ENCODE data around the gene C2CD2.

The C2CD2 gene

GRCh38 chr21:41933313-41934079 lies 20.3 kb downstream of the C2CD2 start:
- DNase-seq (ENCODE audit: low spot score) (no peak), FAIRE-seq (no peak)

DNA sequence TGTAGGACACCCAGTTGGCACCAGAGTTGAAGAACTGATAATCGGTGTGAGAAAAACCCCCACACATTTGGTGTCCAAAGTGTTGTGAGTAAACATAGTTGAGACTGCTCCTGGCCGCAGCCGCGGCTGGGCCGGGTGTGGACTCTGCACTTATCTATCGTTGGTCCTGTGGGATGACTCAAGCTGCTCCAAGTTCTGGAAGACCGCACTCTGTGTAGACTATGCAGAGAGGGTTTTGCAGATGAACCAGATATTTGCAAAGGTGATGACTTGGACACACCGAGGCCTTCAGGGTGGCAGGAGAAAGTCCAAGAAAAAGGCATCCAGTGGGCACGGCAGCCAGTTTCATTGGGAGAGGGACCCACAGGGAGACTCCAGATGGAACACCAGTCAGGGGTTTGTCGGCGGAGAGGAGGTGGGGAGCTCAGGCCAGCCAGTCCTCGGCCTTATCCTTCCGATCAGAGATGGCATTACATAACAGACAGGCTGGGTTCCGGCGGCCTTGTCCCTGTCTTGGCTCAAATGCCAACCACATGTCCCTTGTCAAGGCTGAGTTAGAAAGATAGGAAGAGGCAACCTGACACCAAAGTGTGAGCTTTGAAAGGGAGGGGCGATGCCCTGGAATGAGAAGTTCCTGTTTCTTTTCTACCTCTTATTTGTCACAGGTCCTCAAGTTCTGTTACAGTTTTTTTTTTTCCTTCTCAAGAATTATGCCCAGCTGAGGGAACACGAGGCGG lies 21.1 kb downstream of the C2CD2 start:
- peak; percentile 65 for FAIRE-seq
- DNase-seq (ENCODE audit: low spot score) = peak; percentile 78

GRCh38 chr21:41932191-41932575 lies 21.6 kb downstream of the C2CD2 start:
- peak; percentile 16 for FAIRE-seq
- peak; percentile 79 for DNase-seq (ENCODE audit: low spot score)

- FAIRE-seq = no peak
- no peak for DNase-seq (ENCODE audit: low spot score)
Observed at GRCh38 chr21:41931041-41931451, 22.8 kb downstream of the C2CD2 start.

- DNase-seq (ENCODE audit: low spot score) = no peak
- no peak for FAIRE-seq
Observed at GRCh38 chr21:41929248-41929647, 24.6 kb downstream of the C2CD2 start.

GRCh38 chr21:41928621-41929220 lies 25.1 kb downstream of the C2CD2 start:
- no peak for FAIRE-seq
- no peak for DNase-seq (ENCODE audit: low spot score)

- no peak for DNase-seq (ENCODE audit: low spot score)
- no peak for FAIRE-seq
Observed at GRCh38 chr21:41927727-41928409, 25.9 kb downstream of the C2CD2 start.

DNA sequence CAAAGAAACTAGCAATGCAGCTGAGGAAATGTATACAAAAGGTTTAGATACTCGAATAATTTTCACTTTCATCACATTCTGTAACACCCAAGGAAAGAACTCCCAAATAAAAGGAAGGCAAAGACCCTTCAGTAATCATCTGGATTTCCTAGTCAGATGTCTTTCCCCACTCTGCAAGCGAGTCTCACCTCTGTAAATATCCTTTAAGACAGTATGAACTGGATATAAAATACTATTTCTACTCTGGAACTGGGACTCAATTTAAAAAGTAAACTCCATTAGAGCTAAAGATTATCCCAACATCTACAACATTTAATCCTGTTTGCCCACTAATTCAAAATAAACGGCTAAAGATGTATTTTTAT lies 27.0 kb downstream of the C2CD2 start:
- no peak for DNase-seq (ENCODE audit: low spot score)
- no peak for FAIRE-seq

GRCh38 chr21:41926117-41926806 lies 27.6 kb downstream of the C2CD2 start:
- FAIRE-seq = peak; percentile 12
- DNase-seq (ENCODE audit: low spot score) = peak; percentile 40

- no peak for FAIRE-seq
- no peak for DNase-seq (ENCODE audit: low spot score)
Observed at GRCh38 chr21:41925767-41926116, 28.1 kb downstream of the C2CD2 start.

DNA sequence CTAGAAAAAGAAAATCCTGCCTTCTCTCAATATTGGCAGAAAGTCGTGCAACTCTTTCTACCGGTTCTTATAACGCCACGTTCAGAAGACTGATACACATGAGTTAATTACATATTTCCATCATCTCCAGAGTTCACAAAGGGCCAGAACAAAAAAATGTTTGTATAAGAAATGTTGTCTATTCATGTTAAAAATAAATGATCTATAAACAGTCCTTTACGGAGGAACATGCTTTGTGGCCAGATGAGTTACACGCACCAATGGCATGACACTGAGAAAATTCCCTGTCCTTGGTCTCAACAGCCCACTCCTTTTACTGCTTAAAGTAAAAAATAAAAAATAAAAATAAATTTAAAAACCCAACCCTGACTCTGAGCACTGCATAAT lies 29.5 kb downstream of the C2CD2 start:
- DNase-seq (ENCODE audit: low spot score) = no peak

DNA sequence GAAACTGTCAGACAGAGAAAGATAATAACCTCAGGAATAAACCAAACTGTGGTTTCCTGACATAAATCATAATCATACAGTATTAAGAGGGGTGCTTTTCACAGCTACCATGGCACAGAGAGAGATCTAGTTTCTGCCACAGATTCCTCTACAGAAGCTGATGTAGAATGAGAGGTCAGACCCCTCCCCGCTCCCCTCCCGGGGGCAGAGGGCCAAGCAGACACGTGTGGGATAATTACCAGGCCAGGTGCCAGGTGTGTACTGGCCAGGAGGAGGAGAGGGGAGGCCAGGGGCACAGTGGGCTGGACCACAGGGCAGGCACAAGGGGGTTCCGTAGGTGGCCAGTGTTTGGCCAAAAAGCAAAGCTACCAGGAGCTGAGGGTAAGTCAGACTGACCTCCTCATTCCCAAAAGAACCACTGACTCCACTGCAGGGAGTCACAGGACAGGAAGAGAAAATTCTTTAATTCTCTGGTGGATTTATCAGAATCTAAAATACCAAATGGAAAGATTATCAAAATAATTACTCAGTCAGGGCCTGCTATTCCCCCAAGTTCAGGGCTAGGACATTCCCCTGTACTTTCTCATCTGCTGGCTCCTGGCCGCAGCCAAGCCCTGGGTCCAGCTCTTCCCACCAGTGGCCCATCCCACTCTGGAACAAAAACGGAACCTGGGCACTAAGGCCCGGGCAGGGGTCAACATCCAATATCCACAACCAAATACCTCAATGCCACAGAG lies 30.0 kb downstream of the C2CD2 start:
- no peak for DNase-seq (ENCODE audit: low spot score)
- no peak for FAIRE-seq

More for the DNA sequence above, 29.5 kb downstream of the C2CD2 start:
- no peak for FAIRE-seq

- no peak for DNase-seq (ENCODE audit: low spot score)
- no peak for FAIRE-seq
Observed at GRCh38 chr21:41923186-41923585, 30.6 kb downstream of the C2CD2 start.

- DNase-seq (ENCODE audit: low spot score) = no peak
- FAIRE-seq = no peak
Observed at GRCh38 chr21:41921021-41921420, 32.8 kb downstream of the C2CD2 start.

GRCh38 chr21:41920476-41920875 lies 33.3 kb downstream of the C2CD2 start:
- no peak for DNase-seq (ENCODE audit: low spot score)
- no peak for FAIRE-seq

DNA sequence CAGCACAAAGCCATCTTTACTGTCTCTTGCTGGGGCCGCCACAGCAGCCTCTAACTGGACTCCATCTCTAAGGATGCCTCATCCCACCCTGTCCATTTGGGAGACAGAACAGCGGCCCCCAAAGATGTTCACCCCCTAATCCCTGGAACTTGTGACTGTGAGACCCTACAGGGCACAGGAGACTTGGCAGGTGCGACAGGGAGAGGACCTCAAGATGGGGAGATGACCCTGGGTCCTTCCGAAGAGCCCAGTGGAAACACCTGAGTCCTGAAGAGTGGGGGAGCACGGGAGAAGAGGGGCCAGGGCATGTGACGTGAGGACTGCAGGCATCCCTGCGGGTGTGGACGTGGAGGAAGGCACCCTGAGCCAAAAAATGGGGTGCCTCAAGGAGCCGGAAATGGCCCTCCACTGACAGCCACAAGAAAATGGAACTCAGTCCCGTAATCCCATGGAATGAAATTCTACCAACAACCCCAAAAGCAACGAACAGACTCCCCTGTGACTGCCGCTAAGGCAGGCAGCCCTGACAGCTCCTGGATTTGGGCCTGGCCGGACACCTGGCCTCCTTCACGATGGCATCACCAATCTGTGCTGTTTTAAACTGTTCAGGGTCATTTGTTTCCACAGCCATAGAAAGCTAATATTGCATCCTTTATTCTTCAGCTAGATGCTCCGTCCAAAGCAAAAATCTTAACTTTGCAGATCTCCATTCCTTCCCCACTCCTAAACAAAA lies 34.0 kb downstream of the C2CD2 start:
- FAIRE-seq = no peak
- DNase-seq (ENCODE audit: low spot score) = no peak

DNA sequence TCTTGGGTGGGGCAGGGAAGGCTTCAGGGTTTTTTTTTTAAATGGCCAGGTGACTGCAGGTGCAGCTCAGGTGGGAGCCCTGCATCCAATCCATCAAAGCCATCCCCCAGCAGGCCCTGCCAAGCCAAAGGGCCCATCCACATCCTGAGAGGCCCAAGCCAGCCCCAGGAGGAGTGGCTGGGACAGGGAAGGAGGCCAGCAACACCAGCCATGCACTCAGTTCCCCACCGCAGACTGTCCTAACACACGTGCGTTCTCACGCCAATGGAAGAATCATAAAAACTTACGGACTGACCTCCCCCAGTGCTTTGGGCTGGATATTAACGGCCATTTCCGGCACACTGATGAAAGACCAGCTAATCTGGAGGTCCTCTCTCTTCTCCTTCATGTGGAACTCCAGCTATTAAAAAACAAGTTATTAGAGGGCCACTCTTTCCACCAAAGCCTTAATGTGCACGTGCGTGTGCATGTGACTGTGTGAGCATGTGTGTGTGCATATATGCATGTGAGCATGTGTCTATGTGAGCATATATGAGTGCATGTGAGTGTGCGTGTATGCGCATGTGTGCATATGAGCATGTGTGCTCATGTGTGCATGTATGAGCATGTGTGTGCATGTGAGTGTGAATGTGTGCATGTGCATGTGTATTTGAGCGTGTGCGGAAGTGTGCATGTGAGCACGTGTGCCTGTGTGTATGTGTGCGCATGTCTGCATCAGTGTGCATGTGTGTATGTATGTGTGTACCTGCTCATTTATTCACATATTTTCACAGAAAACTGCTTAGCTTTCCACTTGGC lies 35.1 kb downstream of the C2CD2 start:
- DNase-seq (ENCODE audit: low spot score) = no peak
- FAIRE-seq = no peak

DNA sequence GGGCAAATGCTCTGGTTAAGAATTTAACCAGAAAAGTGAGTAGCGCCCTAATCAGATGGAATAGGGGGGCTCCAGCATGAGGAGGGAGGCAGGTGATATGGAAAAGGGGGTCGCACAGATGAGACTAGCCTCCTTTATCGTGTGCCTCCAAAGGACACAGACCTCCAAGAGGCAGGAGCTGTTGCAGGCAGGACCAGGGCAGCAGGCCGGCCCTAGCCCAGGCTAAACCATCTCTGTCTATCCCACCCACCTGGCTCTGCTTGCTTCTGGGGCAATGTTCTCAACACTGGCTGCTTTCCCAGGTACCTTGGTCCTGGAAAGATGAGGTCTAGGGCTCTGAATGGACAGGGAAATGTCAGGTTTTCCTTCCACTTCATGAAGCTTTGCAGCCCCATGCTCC lies 36.3 kb downstream of the C2CD2 start:
- FAIRE-seq (no peak), DNase-seq (ENCODE audit: low spot score) (no peak)

DNA sequence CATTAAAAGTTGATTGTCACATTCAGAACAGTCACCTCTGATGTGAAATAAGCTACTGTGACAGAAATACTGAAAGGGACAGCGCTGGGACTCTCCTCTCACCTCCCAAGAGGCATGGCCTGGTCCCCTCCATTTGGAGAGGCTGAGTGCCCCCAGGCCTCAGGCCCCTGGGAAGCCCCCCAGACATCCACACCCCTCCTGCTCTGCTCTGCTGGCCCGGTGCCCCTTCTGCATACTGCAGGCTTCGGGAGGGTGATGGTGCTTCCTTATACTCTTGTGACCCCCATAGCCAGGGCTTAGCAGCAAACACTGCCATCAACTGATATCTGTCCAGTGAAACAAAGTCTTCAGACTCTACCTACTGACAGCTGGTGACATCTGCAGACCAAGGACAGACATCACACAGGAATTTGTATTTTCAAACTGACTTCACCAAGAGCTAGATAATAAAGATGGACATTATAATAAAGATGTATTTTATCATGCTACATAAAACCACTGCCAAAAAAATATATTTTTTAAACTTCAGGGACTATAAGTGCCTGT lies 36.9 kb downstream of the C2CD2 start:
- FAIRE-seq = no peak
- DNase-seq (ENCODE audit: low spot score) = no peak
